ENCODE measurements around the gene RCOR1.

The RCOR1 gene

GRCh38 chr14:102693006-102693755, 100.7 kb downstream of the RCOR1 start:
- H3K27me3 Mint-ChIP-seq: no peaks in the 10 kb centered on the region
- ATAC-seq (replicated peaks) (no peak), DNase-seq (no peak)
- H3K9me3 Mint-ChIP-seq: no peaks in the 10 kb centered on the region
- H3K36me3 Mint-ChIP-seq (ENCODE audit: insufficient read depth): peaks cover 5% of the 10 kb centered on the region
- H3K4me1 Mint-ChIP-seq (ENCODE audit: low read depth in 2 of 2): peaks cover 12 to 18% of the 10 kb centered on the region in 2 donors
- no peak overlapping the region for H3K4me3 Mint-ChIP-seq
- H3K27ac Mint-ChIP-seq: no peak overlapping the region

- H3K4me1 Mint-ChIP-seq (ENCODE audit: low read depth in 2 of 2): peaks cover 11 to 18% of the 10 kb centered on the region in 2 donors
- no peaks in the 10 kb centered on the region for H3K9me3 Mint-ChIP-seq
- DNase-seq (peak; percentile 61 to 72 (median 66)), ATAC-seq (replicated peaks) (peak; percentile 69)
- H3K36me3 Mint-ChIP-seq (ENCODE audit: insufficient read depth): peaks cover 2% of the 10 kb centered on the region
- H3K27ac Mint-ChIP-seq: no peak overlapping the region
- H3K4me3 Mint-ChIP-seq: no peak overlapping the region
- no peaks in the 10 kb centered on the region for H3K27me3 Mint-ChIP-seq
Measured at GRCh38 chr14:102694530-102695166, 102.2 kb downstream of the RCOR1 start.

GRCh38 chr14:102695167-102695555, 102.7 kb downstream of the RCOR1 start:
- H3K27ac Mint-ChIP-seq: peak overlapping the region in 1 of 2 donors; percentile 6
- H3K4me3 Mint-ChIP-seq: no peak overlapping the region
- H3K36me3 Mint-ChIP-seq (ENCODE audit: insufficient read depth): peaks cover 2% of the 10 kb centered on the region
- peaks cover 11 to 18% of the 10 kb centered on the region in 2 donors for H3K4me1 Mint-ChIP-seq (ENCODE audit: low read depth in 2 of 2)
- DNase-seq (no peak), ATAC-seq (replicated peaks) (no peak)
- H3K27me3 Mint-ChIP-seq: no peaks in the 10 kb centered on the region
- no peaks in the 10 kb centered on the region for H3K9me3 Mint-ChIP-seq

- Mint-ChIP-seq H3K27ac (peak overlapping the region; percentile 59 to 67), H3K4me1 (ENCODE audit: low read depth in 2 of 2) (peaks cover 11 to 18% of the 10 kb centered on the region in 2 donors), H3K9me3 (no peaks in the 10 kb centered on the region), H3K36me3 (ENCODE audit: insufficient read depth) (peaks cover under 1% of the 10 kb centered on the region), H3K4me3 (no peak overlapping the region), H3K27me3 (no peaks in the 10 kb centered on the region)
- ATAC-seq (replicated peaks): no peak
- no peak for DNase-seq
Measured at GRCh38 chr14:102696332-102696731, 103.9 kb downstream of the RCOR1 start.

GRCh38 chr14:102696856-102697495, 104.5 kb downstream of the RCOR1 start:
- Mint-ChIP-seq H3K36me3 (ENCODE audit: insufficient read depth) (no peaks in the 10 kb centered on the region), H3K27me3 (no peaks in the 10 kb centered on the region), H3K4me3 (no peak overlapping the region), H3K27ac (peak overlapping the region in 1 of 2 donors; percentile 67), H3K9me3 (no peaks in the 10 kb centered on the region), H3K4me1 (ENCODE audit: low read depth in 2 of 2) (peaks cover 11 to 16% of the 10 kb centered on the region in 2 donors)
- ATAC-seq (replicated peaks) (no peak), DNase-seq (no peak)

- ATAC-seq (replicated peaks) (no peak), DNase-seq (no peak)
- H3K27me3 Mint-ChIP-seq: no peaks in the 10 kb centered on the region
- no peaks in the 10 kb centered on the region for H3K36me3 Mint-ChIP-seq (ENCODE audit: insufficient read depth)
- peak overlapping the region in 1 of 2 donors; percentile 67 for H3K27ac Mint-ChIP-seq
- no peak overlapping the region for H3K4me3 Mint-ChIP-seq
- no peaks in the 10 kb centered on the region for H3K9me3 Mint-ChIP-seq
- peaks cover 11 to 15% of the 10 kb centered on the region in 2 donors for H3K4me1 Mint-ChIP-seq (ENCODE audit: low read depth in 2 of 2)
Measured at GRCh38 chr14:102697501-102697900, 105.1 kb downstream of the RCOR1 start.

- Mint-ChIP-seq H3K4me1 (ENCODE audit: low read depth in 2 of 2) (peaks cover 8 to 13% of the 10 kb centered on the region in 2 donors), H3K9me3 (peaks cover 0 to 3% of the 10 kb centered on the region in 2 donors)
Measured at GRCh38 chr14:102699416-102700110, 107.1 kb downstream of the RCOR1 start.

GRCh38 chr14:102708494-102708893, 116.0 kb downstream of the RCOR1 start:
- no peak overlapping the region for H3K27ac Mint-ChIP-seq

More at GRCh38 chr14:102699416-102700110, 107.1 kb downstream of the RCOR1 start:
- ATAC-seq (replicated peaks) (no peak), DNase-seq (no peak)
- no peak overlapping the region for H3K27ac Mint-ChIP-seq
- H3K36me3 Mint-ChIP-seq (ENCODE audit: insufficient read depth): peaks cover 3% of the 10 kb centered on the region
- H3K4me3 Mint-ChIP-seq: no peak overlapping the region
- H3K27me3 Mint-ChIP-seq: no peaks in the 10 kb centered on the region

GRCh38 chr14:102711207-102711606, 118.8 kb downstream of the RCOR1 start:
- H3K4me3 Mint-ChIP-seq: no peak overlapping the region

More at GRCh38 chr14:102708494-102708893, 116.0 kb downstream of the RCOR1 start:
- Mint-ChIP-seq H3K4me3 (no peak overlapping the region), H3K9me3 (no peaks in the 10 kb centered on the region), H3K27me3 (no peaks in the 10 kb centered on the region), H3K4me1 (ENCODE audit: low read depth in 2 of 2) (no peaks in the 10 kb centered on the region), H3K36me3 (ENCODE audit: insufficient read depth) (peaks cover 44% of the 10 kb centered on the region)
- no peak for DNase-seq
- no peak for ATAC-seq (replicated peaks)

GRCh38 chr14:102711946-102712345, 119.5 kb downstream of the RCOR1 start:
- DNase-seq (no peak), ATAC-seq (replicated peaks) (no peak)
- Mint-ChIP-seq H3K27ac (peak overlapping the region in 1 of 2 donors; percentile 73), H3K4me3 (no peak overlapping the region), H3K36me3 (ENCODE audit: insufficient read depth) (peaks cover 49% of the 10 kb centered on the region), H3K4me1 (ENCODE audit: low read depth in 2 of 2) (no peaks in the 10 kb centered on the region), H3K27me3 (no peaks in the 10 kb centered on the region), H3K9me3 (no peaks in the 10 kb centered on the region)

More at GRCh38 chr14:102711207-102711606, 118.8 kb downstream of the RCOR1 start:
- ATAC-seq (replicated peaks): no peak
- no peak overlapping the region for H3K27ac Mint-ChIP-seq
- H3K36me3 Mint-ChIP-seq (ENCODE audit: insufficient read depth): peaks cover 49% of the 10 kb centered on the region
- H3K4me1 Mint-ChIP-seq (ENCODE audit: low read depth in 2 of 2): no peaks in the 10 kb centered on the region
- DNase-seq: no peak
- H3K27me3 Mint-ChIP-seq: no peaks in the 10 kb centered on the region
- H3K9me3 Mint-ChIP-seq: no peaks in the 10 kb centered on the region

- DNase-seq: no peak
- no peak for ATAC-seq (replicated peaks)
Measured at GRCh38 chr14:102717276-102717675, 124.8 kb downstream of the RCOR1 start.

GRCh38 chr14:102722646-102723045, 130.2 kb downstream of the RCOR1 start:
- DNase-seq (no peak), ATAC-seq (replicated peaks) (no peak)
- Mint-ChIP-seq H3K4me1 (ENCODE audit: low read depth in 2 of 2) (no peaks in the 10 kb centered on the region), H3K27ac (peak overlapping the region in 1 of 2 donors; percentile 13), H3K4me3 (no peak overlapping the region), H3K9me3 (no peaks in the 10 kb centered on the region), H3K36me3 (ENCODE audit: insufficient read depth) (peaks cover 50% of the 10 kb centered on the region), H3K27me3 (no peaks in the 10 kb centered on the region)

More at GRCh38 chr14:102717276-102717675, 124.8 kb downstream of the RCOR1 start:
- H3K27me3 Mint-ChIP-seq: no peaks in the 10 kb centered on the region
- H3K4me3 Mint-ChIP-seq: no peak overlapping the region
- no peaks in the 10 kb centered on the region for H3K9me3 Mint-ChIP-seq
- H3K36me3 Mint-ChIP-seq (ENCODE audit: insufficient read depth): peaks cover 36% of the 10 kb centered on the region
- H3K4me1 Mint-ChIP-seq (ENCODE audit: low read depth in 2 of 2): peaks cover 2 to 5% of the 10 kb centered on the region in 2 donors
- H3K27ac Mint-ChIP-seq: no peak overlapping the region

- DNase-seq (no peak), ATAC-seq (replicated peaks) (no peak)
- Mint-ChIP-seq H3K4me1 (ENCODE audit: low read depth in 2 of 2) (no peaks in the 10 kb centered on the region), H3K27me3 (no peaks in the 10 kb centered on the region), H3K9me3 (no peaks in the 10 kb centered on the region), H3K36me3 (ENCODE audit: insufficient read depth) (peaks cover 48% of the 10 kb centered on the region), H3K4me3 (no peak overlapping the region), H3K27ac (no peak overlapping the region)
Measured at GRCh38 chr14:102723650-102724049, 131.2 kb downstream of the RCOR1 start.
